IgD-negative memory B cell (primary cell): ENCODE measurements around the gene ARHGAP24. TPM values are rescaled to one million over a fixed set of nuclear protein-coding genes. Genes with fewer than 3 reads are reported as not detected.

Experiments used
- H3K27ac Mint-ChIP-seq, 3 donors: one replicate each; pipeline ENCODE4 v1.8.0; 2020 to 2022; ENCODE audit warnings: mild to moderate bottlenecking in 3 of 3, mixed read lengths in 3 of 3, moderate library complexity in 1 of 3
- H3K27me3 Mint-ChIP-seq: one replicate; pipeline ENCODE4 v1.8.0; 2021; ENCODE audit warnings: mixed read lengths
- H3K36me3 Mint-ChIP-seq: one replicate; pipeline ENCODE4 v1.8.0; 2020; ENCODE audit warnings: mild to moderate bottlenecking, mixed read lengths
- H3K4me1 Mint-ChIP-seq, 3 donors: one replicate each; pipeline ENCODE4 v1.8.0; 2020 to 2022; ENCODE audit warnings: mixed read lengths in 3 of 3, mild to moderate bottlenecking in 1 of 3
- H3K4me3 Mint-ChIP-seq, 4 donors: one replicate each; pipeline ENCODE4 v1.8.0; 2020 to 2022; ENCODE audit warnings: mild to moderate bottlenecking in 4 of 4, mixed read lengths in 4 of 4, moderate library complexity in 3 of 4
- H3K9me3 Mint-ChIP-seq, 3 donors: one replicate each; pipeline ENCODE4 v1.8.0; 2020 to 2021; ENCODE audit warnings: mixed read lengths in 3 of 3, mild to moderate bottlenecking in 1 of 3
- polyA plus RNA-seq: library from polyadenylated mRNA; unstranded; fragments of 300-500 nt; fragmentation: Illumina TruSeq; gene quantifications from one replicate; pipeline ENCODE4 v1.2.3, GENCODE V29; 2021

Gene ARHGAP24
- polyA plus RNA-seq, 1 donor from 2014 or later, result 93.4 TPM

DNA sequence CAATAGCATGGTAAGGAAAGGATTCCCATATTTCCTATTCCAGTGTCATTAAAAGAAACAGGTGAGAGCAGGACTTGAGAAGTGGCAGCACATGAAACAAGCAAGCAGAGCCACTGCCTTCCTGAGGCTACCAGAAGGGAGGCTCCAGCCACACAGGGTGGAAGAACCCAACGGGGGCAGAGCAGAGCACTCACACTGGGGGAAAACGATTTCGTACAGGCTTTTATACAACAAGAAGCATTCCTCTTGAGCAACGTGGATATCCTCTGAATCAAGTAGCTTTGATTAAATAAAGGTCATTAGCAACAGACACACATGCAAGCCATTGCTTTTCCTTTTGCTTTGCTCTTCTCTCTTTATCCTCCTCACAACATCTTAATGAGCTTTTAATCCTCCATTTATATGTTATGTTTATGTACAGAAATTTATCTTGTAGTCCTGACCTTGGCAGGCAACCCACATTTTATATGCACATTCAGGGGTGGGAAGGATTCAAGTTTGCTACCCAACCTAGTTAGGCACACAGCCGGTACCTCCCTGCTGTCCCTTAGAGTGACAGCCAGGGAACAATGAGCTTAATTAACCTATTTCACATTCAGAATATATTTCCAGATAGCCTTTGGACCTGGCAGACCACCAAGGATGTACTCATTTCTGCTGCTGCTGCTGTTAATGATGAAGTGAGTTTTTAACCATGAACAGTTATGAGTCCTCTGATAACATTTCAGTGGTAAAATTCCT, 202.1 kb downstream of the ARHGAP24 start:
- Mint-ChIP-seq H3K9me3 (peaks cover 0 to 5% (median 0%) of the 10 kb centered on the region in 3 donors), H3K27ac (peak overlapping the region; percentile 44 to 91 (median 81)), H3K27me3 (no peaks in the 10 kb centered on the region), H3K4me3 (peak overlapping the region in 1 of 4 donors; percentile 79), H3K4me1 (peaks cover 55 to 78% (median 74%) of the 10 kb centered on the region in 3 donors), H3K36me3 (peaks cover 6% of the 10 kb centered on the region)

DNA sequence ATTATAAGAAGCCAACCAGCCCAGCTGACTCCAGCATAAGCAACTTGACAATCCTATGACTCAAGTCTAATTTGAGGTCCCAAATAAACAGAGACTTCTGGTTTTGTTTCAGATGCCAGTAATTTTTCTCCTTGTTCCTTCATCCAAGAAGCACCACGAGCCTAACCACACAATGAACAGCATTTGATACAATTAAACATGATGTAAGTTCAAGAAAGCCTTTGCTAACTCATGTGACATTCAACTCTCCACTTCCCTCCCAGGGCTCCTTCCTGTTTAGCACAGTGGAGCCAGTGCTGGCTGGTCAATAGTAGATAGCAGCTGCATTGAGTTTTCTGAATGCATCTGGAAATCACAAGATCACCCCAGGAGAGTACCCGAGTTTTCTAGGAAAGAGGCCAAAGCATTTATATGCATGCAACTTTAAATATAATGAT, 206.3 kb downstream of the ARHGAP24 start:
- peak overlapping the region in 2 of 3 donors; percentile 15 to 59 for H3K27ac Mint-ChIP-seq
- peaks cover 4% of the 10 kb centered on the region for H3K36me3 Mint-ChIP-seq
- peaks cover 34 to 58% (median 54%) of the 10 kb centered on the region in 3 donors for H3K4me1 Mint-ChIP-seq
- peaks cover 0 to 3% (median 0%) of the 10 kb centered on the region in 3 donors for H3K9me3 Mint-ChIP-seq
- H3K27me3 Mint-ChIP-seq, result no peaks in the 10 kb centered on the region
- peak overlapping the region in 1 of 4 donors; percentile 13 for H3K4me3 Mint-ChIP-seq

DNA sequence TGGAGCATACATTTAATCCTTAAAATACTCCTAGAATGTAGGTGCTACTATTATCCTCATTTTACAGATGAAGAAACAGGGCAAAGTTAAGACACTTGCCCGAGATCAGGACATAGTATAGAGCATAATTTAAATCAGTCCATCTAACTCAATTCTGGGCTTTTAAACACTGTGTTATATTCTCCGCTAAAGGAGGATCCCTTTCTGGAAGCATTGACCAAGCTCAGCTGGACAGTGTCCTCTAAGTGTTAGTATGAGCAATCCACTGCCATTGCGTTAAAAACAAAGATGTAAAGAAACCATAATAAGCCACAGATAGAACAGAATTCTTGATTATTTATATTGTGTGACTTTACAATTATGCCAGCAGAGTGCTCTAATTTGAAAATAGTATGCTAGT, 207.0 kb downstream of the ARHGAP24 start:
- H3K4me3 Mint-ChIP-seq, result no peak overlapping the region
- peaks cover 4% of the 10 kb centered on the region for H3K36me3 Mint-ChIP-seq
- H3K27ac Mint-ChIP-seq, result no peak overlapping the region
- peaks cover 31 to 54% (median 52%) of the 10 kb centered on the region in 3 donors for H3K4me1 Mint-ChIP-seq
- peaks cover 0 to 3% (median 0%) of the 10 kb centered on the region in 3 donors for H3K9me3 Mint-ChIP-seq
- H3K27me3 Mint-ChIP-seq, result no peaks in the 10 kb centered on the region

DNA sequence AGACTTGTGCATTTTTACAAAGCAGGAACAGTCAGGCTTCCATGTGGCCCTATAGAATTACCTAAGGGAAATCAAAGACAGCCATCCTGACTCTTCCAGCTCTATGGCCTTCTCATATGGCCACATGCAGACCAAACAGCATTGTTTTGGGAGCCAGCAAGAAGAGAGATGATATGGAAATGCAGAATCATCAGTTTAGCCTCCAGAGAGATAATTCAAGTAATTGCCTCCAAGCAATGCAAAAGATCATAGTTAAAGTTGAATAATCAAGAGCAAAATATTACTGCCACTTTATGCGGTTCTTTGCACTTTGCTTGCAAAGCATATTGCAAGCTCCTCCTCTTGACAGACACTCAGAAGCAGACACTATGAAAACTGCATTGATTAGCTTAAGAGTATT, 207.4 kb downstream of the ARHGAP24 start:
- peaks cover 0 to 3% (median 0%) of the 10 kb centered on the region in 3 donors for H3K9me3 Mint-ChIP-seq
- H3K27ac Mint-ChIP-seq, result peak overlapping the region in 1 of 3 donors; percentile 40
- no peaks in the 10 kb centered on the region for H3K27me3 Mint-ChIP-seq
- H3K4me3 Mint-ChIP-seq, result no peak overlapping the region
- H3K4me1 Mint-ChIP-seq, result peaks cover 28 to 54% (median 52%) of the 10 kb centered on the region in 3 donors
- peaks cover 4% of the 10 kb centered on the region for H3K36me3 Mint-ChIP-seq

DNA sequence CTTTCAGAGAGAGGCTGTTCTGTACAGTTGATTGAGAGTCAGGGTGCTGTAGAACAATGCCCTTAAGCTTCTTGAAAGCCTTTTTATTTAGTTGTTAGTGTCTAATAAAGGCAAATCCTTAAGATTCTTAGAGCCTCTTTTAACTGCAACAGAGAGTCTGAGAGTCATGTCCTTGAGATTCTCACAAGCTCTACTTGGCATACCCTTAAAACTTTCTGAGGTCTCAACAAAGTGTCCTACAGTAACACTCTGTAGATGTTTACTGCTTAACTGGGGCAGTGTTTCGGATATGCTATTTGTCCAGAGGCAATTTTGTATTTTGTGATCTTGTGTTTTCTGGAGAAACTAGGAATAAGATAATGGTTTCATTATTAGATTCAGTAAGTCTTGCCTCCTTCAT, 209.7 kb downstream of the ARHGAP24 start:
- peaks cover 4% of the 10 kb centered on the region for H3K36me3 Mint-ChIP-seq
- H3K27ac Mint-ChIP-seq, result peak overlapping the region in 1 of 3 donors; percentile 88
- H3K27me3 Mint-ChIP-seq, result no peaks in the 10 kb centered on the region
- H3K4me3 Mint-ChIP-seq, result peak overlapping the region in 1 of 4 donors; percentile 39
- peaks cover 0 to under 1% (median 0%) of the 10 kb centered on the region in 3 donors for H3K9me3 Mint-ChIP-seq
- peaks cover 26 to 59% (median 55%) of the 10 kb centered on the region in 3 donors for H3K4me1 Mint-ChIP-seq

DNA sequence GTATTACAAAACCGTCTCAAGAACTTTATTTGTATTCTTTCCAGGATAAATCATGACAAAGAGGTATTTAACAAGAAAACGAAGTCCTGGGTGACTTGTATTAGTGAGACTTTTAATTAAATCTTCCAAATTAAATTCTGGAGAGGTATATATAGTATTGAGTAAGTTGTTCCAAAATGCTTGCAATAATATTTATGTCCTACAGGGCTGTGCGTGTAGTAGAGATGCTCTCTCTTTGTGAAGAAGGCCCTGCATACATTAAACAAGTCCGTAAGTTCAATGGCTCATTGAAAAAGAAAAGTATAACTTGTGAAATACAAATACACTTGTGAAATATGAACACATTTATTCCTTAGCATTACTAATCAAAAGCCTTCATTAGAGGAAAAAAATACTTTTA, 211.4 kb downstream of the ARHGAP24 start:
- peaks cover 30 to 58% (median 57%) of the 10 kb centered on the region in 3 donors for H3K4me1 Mint-ChIP-seq
- peaks cover 14% of the 10 kb centered on the region for H3K36me3 Mint-ChIP-seq
- H3K27ac Mint-ChIP-seq, result no peak overlapping the region
- no peak overlapping the region for H3K4me3 Mint-ChIP-seq
- H3K9me3 Mint-ChIP-seq, result peaks cover 2 to 9% (median 4%) of the 10 kb centered on the region in 3 donors
- no peaks in the 10 kb centered on the region for H3K27me3 Mint-ChIP-seq

DNA sequence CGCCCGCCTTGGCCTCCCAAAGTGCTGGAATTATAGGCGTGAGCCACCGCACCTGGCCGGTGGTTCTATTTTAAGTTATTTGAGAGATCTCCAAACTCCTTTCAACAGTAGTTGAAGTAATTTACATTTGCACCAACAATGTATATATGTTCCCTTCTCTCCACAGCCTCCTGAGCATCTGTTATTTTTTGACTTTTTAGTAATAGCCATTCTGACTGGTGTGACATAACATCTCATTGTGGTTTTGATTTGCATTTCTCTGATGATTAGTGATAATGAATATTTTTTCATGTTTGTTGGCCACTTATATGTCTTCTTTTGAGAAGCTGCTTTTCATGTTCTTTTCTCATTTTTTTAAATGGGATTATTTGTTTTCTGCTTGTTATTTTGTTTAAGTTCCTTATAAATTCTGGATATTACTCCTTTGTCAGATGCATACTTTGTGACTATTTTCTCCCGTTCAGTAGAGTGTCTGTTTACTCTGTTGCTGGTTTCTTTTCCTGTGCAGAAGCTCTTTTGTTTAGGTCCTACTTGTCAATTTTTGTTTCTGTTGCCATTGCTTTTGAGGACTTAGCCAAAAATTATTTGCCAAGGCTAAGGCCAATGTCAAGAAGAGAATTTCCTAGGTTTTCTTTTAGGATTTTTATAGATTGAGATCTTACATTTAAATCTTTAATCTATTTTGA, 213.2 kb downstream of the ARHGAP24 start:
- H3K4me3 Mint-ChIP-seq, result peak overlapping the region; percentile 66 to 88 (median 73)
- H3K4me1 Mint-ChIP-seq, result peaks cover 23 to 59% (median 56%) of the 10 kb centered on the region in 3 donors

DNA sequence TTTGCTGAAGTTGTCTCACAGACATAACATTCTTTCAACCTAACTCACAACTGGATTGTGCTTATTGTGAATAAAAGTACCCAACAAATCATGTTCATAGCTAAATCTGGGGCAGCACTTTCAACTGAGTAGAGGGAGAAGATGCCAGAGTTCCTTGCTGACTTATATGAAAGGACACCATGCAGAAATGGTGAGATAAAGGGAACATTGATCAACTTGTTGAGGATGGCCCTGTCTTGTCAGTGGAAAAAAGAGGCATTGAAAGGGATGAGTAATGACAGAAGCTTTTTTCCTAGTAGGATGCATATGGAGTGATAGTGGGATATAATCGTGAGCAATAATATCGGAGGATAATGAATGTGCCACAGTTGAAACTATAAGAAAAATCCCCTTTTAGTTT, 221.7 kb downstream of the ARHGAP24 start:
- Mint-ChIP-seq H3K4me3 (no peak overlapping the region), H3K27ac (peak overlapping the region in 2 of 3 donors; percentile 44 to 67), H3K36me3 (peaks cover 18% of the 10 kb centered on the region), H3K9me3 (peaks cover 6 to 11% (median 11%) of the 10 kb centered on the region in 3 donors), H3K27me3 (no peaks in the 10 kb centered on the region), H3K4me1 (peaks cover 27 to 55% (median 54%) of the 10 kb centered on the region in 3 donors)

More for the DNA sequence above, 213.2 kb downstream of the ARHGAP24 start:
- H3K36me3 Mint-ChIP-seq, result peaks cover 21% of the 10 kb centered on the region
- no peaks in the 10 kb centered on the region for H3K27me3 Mint-ChIP-seq
- H3K9me3 Mint-ChIP-seq, result peaks cover 7 to 13% (median 9%) of the 10 kb centered on the region in 3 donors
- H3K27ac Mint-ChIP-seq, result peak overlapping the region; percentile 80 to 88 (median 83)

DNA sequence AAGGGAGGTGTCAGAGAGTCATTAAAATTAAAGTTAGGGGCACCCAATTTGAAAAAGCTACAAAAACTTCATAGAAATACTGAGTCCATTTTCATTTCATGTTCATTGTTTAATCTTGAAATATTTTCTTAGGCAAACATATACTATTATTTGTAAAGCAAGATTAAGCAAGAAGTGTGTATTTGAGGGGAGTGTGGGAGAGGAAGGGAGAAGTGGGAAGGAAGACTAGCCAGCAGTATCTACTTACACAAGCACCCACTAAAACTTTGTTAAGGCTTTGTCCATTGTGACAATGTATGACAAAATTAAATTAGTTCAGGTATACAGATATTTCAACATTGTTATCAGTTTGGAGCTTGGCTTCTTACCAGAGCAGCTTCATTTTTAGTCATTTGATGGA, 222.9 kb downstream of the ARHGAP24 start:
- peak overlapping the region in 3 of 4 donors; percentile 28 to 79 (median 43) for H3K4me3 Mint-ChIP-seq
- no peaks in the 10 kb centered on the region for H3K27me3 Mint-ChIP-seq
- peaks cover 11% of the 10 kb centered on the region for H3K36me3 Mint-ChIP-seq
- peaks cover 5 to 7% (median 6%) of the 10 kb centered on the region in 3 donors for H3K9me3 Mint-ChIP-seq
- H3K4me1 Mint-ChIP-seq, result peaks cover 34 to 52% (median 52%) of the 10 kb centered on the region in 3 donors
- H3K27ac Mint-ChIP-seq, result peak overlapping the region; percentile 55 to 84 (median 82)

DNA sequence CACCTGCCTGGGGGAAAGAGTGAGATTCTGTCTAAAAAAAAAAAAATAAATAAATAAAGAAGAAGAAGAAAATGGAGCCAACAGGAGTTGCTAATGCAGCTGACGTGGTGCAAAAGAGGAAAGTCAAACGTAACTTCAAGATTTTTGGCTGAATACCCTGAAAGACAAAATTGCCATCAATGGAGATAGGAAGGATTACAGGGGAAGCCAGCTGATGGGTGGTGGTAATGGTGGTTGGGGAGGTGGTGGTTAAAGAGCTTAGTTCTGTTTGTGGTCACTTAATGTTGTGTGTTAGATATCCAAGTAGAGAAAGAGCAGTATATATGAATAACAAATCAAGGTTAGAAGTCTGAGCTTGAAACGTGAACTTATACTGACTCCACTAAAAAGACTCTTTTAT, 225.4 kb downstream of the ARHGAP24 start:
- H3K9me3 Mint-ChIP-seq, result peaks cover 6 to 12% (median 7%) of the 10 kb centered on the region in 3 donors
- H3K4me3 Mint-ChIP-seq, result peak overlapping the region in 3 of 4 donors; percentile 56 to 65 (median 61)
- peaks cover 8% of the 10 kb centered on the region for H3K36me3 Mint-ChIP-seq
- H3K27me3 Mint-ChIP-seq, result no peaks in the 10 kb centered on the region
- H3K4me1 Mint-ChIP-seq, result peaks cover 38 to 61% (median 59%) of the 10 kb centered on the region in 3 donors
- H3K27ac Mint-ChIP-seq, result peak overlapping the region; percentile 80 to 97 (median 88)

DNA sequence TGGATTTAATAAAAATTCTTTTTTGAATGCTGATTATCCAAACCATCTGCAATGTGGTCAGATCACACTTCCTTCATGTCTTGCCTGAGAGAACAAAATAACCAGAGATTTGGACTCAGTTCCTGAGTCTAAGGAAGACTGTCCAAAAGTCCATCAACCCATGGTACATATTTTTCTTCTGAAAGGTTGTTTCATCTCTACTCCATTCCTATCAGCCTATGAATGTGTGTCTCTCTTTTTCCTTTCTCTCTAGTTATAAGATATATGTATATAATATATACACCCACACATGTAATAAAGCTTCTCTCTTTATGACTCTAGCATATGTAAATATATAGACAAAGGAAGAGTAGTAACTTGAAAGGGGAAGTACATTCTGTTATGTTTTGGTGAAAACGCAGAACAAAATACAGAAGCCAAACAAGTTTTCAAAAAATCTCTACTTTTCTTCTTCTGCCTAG, 226.9 kb downstream of the ARHGAP24 start:
- Mint-ChIP-seq H3K27me3 (no peaks in the 10 kb centered on the region), H3K4me3 (peak overlapping the region; percentile 61 to 87 (median 74)), H3K9me3 (peaks cover 6 to 13% (median 8%) of the 10 kb centered on the region in 3 donors), H3K27ac (peak overlapping the region; percentile 80 to 97 (median 95)), H3K4me1 (peaks cover 39 to 65% (median 57%) of the 10 kb centered on the region in 3 donors), H3K36me3 (peaks cover 6% of the 10 kb centered on the region)

DNA sequence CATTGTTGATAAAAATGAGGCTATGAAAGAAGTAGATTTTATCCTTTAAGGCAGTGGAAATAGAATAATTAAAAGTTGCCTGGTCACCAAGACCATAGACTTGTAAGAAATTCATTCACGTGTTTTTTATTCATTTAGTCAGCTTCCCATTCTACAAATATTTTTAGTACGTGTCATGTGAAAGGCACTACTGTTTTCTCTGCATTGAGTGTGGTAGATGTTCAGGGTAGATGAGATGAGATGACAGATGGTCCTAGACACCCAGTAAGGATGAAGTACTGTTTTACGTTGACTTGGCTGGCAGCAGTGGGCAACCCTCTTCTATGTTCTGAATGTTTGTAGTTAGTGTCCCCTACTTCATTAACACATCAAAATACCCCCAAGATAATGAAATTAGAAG, 228.1 kb downstream of the ARHGAP24 start:
- Mint-ChIP-seq H3K4me3 (peak overlapping the region; percentile 17 to 88 (median 68)), H3K9me3 (peaks cover 5 to 13% (median 8%) of the 10 kb centered on the region in 3 donors), H3K4me1 (peaks cover 42 to 69% (median 60%) of the 10 kb centered on the region in 3 donors), H3K36me3 (peaks cover 4% of the 10 kb centered on the region), H3K27me3 (no peaks in the 10 kb centered on the region), H3K27ac (peak overlapping the region; percentile 80 to 99 (median 97))

DNA sequence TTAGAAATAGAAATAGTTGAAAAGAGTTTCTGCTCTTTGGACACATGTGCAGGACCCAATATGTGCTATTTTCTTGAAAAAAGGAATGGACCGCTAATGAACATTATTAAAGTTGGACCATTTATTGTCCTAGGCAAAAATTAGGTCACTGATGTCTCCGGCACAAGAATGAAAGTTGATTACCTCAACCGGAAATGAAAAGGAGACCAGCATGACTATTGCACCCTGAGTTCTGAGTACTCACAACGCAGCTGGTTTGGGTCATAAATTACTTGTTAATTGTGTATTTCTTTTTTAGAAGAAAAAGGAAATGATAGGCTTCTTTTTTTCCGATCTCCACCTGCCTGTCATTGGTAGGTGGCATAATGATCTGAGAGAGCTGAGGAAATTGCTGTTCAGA, 232.7 kb downstream of the ARHGAP24 start:
- Mint-ChIP-seq H3K36me3 (peaks cover 5% of the 10 kb centered on the region), H3K27me3 (no peaks in the 10 kb centered on the region), H3K27ac (peak overlapping the region; percentile 78 to 91 (median 80)), H3K4me3 (peak overlapping the region; percentile 67 to 91 (median 74)), H3K9me3 (peaks cover 4 to 20% (median 6%) of the 10 kb centered on the region in 3 donors), H3K4me1 (peaks cover 52 to 71% (median 58%) of the 10 kb centered on the region in 3 donors)

DNA sequence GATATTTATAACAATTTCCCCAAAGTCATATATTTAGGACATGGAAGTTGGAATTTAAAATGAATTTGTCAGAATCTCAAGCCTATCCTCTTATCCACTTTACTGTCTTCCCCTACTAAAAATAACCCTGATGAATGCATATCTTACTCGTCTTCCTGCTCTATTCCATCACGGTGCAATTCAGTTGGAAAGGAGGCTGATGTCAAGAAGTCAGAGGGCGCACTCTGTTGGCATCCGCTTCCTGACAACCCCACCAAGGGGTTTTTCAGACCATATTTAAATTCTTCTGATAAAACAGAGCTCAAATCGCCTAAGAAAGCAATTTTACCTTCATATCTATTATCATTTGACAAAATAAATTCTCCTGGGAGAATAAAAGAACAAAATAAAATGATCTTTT, 233.5 kb downstream of the ARHGAP24 start:
- H3K36me3 Mint-ChIP-seq, result peaks cover 8% of the 10 kb centered on the region
- peaks cover 48 to 69% (median 54%) of the 10 kb centered on the region in 3 donors for H3K4me1 Mint-ChIP-seq
- peak overlapping the region; percentile 59 to 91 (median 74) for H3K4me3 Mint-ChIP-seq
- H3K27ac Mint-ChIP-seq, result peak overlapping the region; percentile 69 to 80 (median 78)
- peaks cover 4 to 19% (median 6%) of the 10 kb centered on the region in 3 donors for H3K9me3 Mint-ChIP-seq
- no peaks in the 10 kb centered on the region for H3K27me3 Mint-ChIP-seq
